DOHH2 (cell line): Measurements from ENCODE around the gene STIM2.

Source experiments
- H3F3A ChIP-seq: fragments of 200-600 bp; sonication (generic), shearing (Covaris generic); 2 replicates; pipeline ENCODE4 v1.6.0; 2016; ENCODE audit warnings: antibody characterized with exemption, mild to moderate bottlenecking; ENCODE audit not compliant: control insufficient read depth, insufficient read depth
- H3K27ac ChIP-seq: fragments of 200-600 bp; sonication (generic); 2 replicates; pipeline ENCODE4 v1.5.1; 2014; ENCODE audit warnings: low read depth, mild to moderate bottlenecking, low read length, moderate library complexity
- H3K27me3 ChIP-seq: fragments of 200-600 bp; sonication (generic); 2 replicates; pipeline ENCODE4 v1.6.1; 2014; ENCODE audit warnings: mild to moderate bottlenecking, low read length, mixed read lengths; ENCODE audit not compliant: control insufficient read depth
- H3K36me3 ChIP-seq: fragments of 200-600 bp; sonication (generic); 2 replicates; pipeline ENCODE4 v1.6.1; 2014; ENCODE audit warnings: mild to moderate bottlenecking, low read length, moderate library complexity, mixed read lengths; ENCODE audit not compliant: control insufficient read depth
- H3K4me1 ChIP-seq: fragments of 200-600 bp; sonication (generic); 2 replicates; pipeline ENCODE4 v1.6.1; 2014; ENCODE audit warnings: mild to moderate bottlenecking, low read length, mixed read lengths; ENCODE audit not compliant: control insufficient read depth
- H3K4me2 ChIP-seq: fragments of 200-600 bp; sonication (generic); 2 replicates; pipeline ENCODE4 v1.6.0; 2014; ENCODE audit warnings: mild to moderate bottlenecking, low read length, moderate library complexity
- H3K4me3 ChIP-seq: fragments of 200-600 bp; sonication (generic); 2 replicates; pipeline ENCODE4 v1.5.1; 2014; ENCODE audit warnings: mild to moderate bottlenecking, low read length, mixed read lengths
- H3K79me2 ChIP-seq: fragments of 200-600 bp; sonication (generic); 2 replicates; pipeline ENCODE4 v1.6.1; 2014; ENCODE audit warnings: mild to moderate bottlenecking, low read length, mixed read lengths; ENCODE audit not compliant: control insufficient read depth
- H3K9me2 ChIP-seq: fragments of 200-600 bp; sonication (generic); replicated peaks from 2 replicates; pipeline ENCODE4 v1.6.1; 2014; ENCODE audit warnings: mild to moderate bottlenecking, low read length, mixed read lengths; ENCODE audit not compliant: control insufficient read depth
- H3K9me3 ChIP-seq: fragments of 200-600 bp; sonication (generic); 2 replicates; pipeline ENCODE4 v1.6.1; 2014; ENCODE audit warnings: antibody characterized with exemption, low read length, mixed read lengths; ENCODE audit not compliant: control insufficient read depth, insufficient read depth
- H4K20me1 ChIP-seq: fragments of 200-600 bp; sonication (generic); 2 replicates; pipeline ENCODE4 v1.6.0; 2014; ENCODE audit warnings: low read depth, mild to moderate bottlenecking, antibody characterized with exemption, low read length, moderate library complexity; ENCODE audit not compliant: control insufficient read depth, insufficient read depth
- EZH2phosphoT487 ChIP-seq: fragments of 200-600 bp; sonication (generic); IDR thresholded peaks from 2 replicates; pipeline ENCODE4 v1.6.1; 2017; ENCODE audit warnings: borderline replicate concordance, mild to moderate bottlenecking, antibody characterized with exemption, low read length, moderate library complexity, mixed read lengths
- TF ChIP-seq, protein P1 (sequence below): fragments of 200-600 bp; sonication (generic); IDR thresholded peaks from one replicate; pipeline ENCODE4 v1.5.1; 2014; ENCODE audit warnings: antibody characterized with exemption, mild to moderate bottlenecking, low read depth, low read length; ENCODE audit not compliant: poor library complexity, severe bottlenecking

Gene STIM2

DNA sequence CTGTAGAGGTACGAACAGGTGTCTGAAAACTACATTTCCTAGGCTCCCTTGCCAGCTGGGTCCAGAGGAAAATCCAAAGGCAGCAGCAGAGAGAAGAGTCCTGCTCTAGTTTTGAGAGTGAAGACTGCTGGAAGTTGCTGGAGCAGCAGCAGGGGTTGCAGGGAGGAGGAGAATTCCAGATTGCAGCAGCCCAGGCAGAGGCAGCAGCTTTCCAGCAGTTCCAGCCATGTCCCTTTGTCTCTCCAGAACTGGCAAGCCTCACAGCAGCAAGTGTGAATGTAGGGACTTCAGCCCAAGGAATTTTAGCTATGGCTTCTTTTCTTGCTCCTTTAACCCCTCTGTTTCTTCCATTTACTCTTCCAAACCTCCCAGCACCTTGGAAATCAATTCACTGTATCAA, 24.1 kb upstream of the STIM2 start:
- TF ChIP-seq, protein P1, sequence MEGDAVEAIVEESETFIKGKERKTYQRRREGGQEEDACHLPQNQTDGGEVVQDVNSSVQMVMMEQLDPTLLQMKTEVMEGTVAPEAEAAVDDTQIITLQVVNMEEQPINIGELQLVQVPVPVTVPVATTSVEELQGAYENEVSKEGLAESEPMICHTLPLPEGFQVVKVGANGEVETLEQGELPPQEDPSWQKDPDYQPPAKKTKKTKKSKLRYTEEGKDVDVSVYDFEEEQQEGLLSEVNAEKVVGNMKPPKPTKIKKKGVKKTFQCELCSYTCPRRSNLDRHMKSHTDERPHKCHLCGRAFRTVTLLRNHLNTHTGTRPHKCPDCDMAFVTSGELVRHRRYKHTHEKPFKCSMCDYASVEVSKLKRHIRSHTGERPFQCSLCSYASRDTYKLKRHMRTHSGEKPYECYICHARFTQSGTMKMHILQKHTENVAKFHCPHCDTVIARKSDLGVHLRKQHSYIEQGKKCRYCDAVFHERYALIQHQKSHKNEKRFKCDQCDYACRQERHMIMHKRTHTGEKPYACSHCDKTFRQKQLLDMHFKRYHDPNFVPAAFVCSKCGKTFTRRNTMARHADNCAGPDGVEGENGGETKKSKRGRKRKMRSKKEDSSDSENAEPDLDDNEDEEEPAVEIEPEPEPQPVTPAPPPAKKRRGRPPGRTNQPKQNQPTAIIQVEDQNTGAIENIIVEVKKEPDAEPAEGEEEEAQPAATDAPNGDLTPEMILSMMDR: no peak
- no peak for TF ChIP-seq EZH2phosphoT487
- Histone ChIP-seq H3K4me3 (no peak overlapping the region), H3K9me3 (no peaks in the 10 kb centered on the region), H3K79me2 (no peaks in the 10 kb centered on the region), H3K4me2 (no peak overlapping the region), H3K4me1 (peaks cover 69% of the 10 kb centered on the region), H3K27me3 (no peaks in the 10 kb centered on the region), H3K36me3 (peaks cover 12% of the 10 kb centered on the region), H3F3A (peaks cover 13% of the 10 kb centered on the region), H3K9me2 (no peaks in the 10 kb centered on the region), H4K20me1 (no peaks in the 10 kb centered on the region), H3K27ac (no peak overlapping the region)

GRCh38 chr4:26837993-26838842, 22.4 kb upstream of the STIM2 start:
- Histone ChIP-seq H3K4me1 (peaks cover 66% of the 10 kb centered on the region), H3K4me2 (peak overlapping the region; percentile 48), H3K4me3 (peak overlapping the region; percentile 41), H3K9me2 (no peaks in the 10 kb centered on the region), H3K79me2 (no peaks in the 10 kb centered on the region), H3K36me3 (peaks cover 4% of the 10 kb centered on the region; the same call in 1 of the 2 replicates), H3K27me3 (no peaks in the 10 kb centered on the region), H4K20me1 (no peaks in the 10 kb centered on the region), H3K27ac (peak overlapping the region; percentile 44), H3K9me3 (no peaks in the 10 kb centered on the region), H3F3A (peaks cover 8% of the 10 kb centered on the region; the same call in 1 of the 2 replicates)
- TF ChIP-seq, protein P1: no peak
- no peak for TF ChIP-seq EZH2phosphoT487

DNA sequence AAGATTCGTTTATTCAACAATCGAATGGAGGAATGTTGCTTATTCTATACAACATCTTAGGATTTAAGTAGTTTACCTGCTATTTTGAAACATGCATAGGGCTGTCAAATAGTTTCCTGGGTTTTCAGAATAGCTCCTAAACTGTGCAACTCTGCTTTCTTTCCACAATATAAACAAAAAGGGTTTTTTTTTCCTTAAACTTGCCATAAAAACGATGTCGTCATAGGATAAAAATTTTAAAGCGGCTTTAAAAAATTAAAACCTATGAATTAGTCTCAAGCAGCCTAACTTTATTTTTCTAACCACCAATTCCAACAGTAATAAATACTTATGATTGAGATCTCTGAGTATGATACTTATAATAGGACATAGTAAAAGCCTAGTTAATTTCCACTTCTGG, 21.6 kb upstream of the STIM2 start:
- Histone ChIP-seq H4K20me1 (no peaks in the 10 kb centered on the region), H3K4me2 (peak overlapping the region; percentile 48), H3K4me1 (peaks cover 59% of the 10 kb centered on the region), H3K9me3 (no peaks in the 10 kb centered on the region), H3K36me3 (0 out of 2 replicates have a peak, but pooled peaks cover 4% of the 10 kb centered on the region), H3F3A (peaks cover 5% of the 10 kb centered on the region; the same call in 1 of the 2 replicates), H3K27ac (peak overlapping the region; percentile 44), H3K79me2 (no peaks in the 10 kb centered on the region), H3K4me3 (peak overlapping the region; percentile 41), H3K9me2 (no peaks in the 10 kb centered on the region), H3K27me3 (no peaks in the 10 kb centered on the region)
- TF ChIP-seq EZH2phosphoT487: no peak

- no peak overlapping the region; the same call in 1 of the 2 replicates for H3K4me2 ChIP-seq
- H3K27ac ChIP-seq: no peak overlapping the region
- H3K36me3 ChIP-seq: 0 out of 2 replicates have a peak, but pooled peaks cover 4% of the 10 kb centered on the region
- no peaks in the 10 kb centered on the region for H3K9me2 ChIP-seq
- no peaks in the 10 kb centered on the region for H3K79me2 ChIP-seq
- no peaks in the 10 kb centered on the region for H3K9me3 ChIP-seq
- peaks cover 59% of the 10 kb centered on the region for H3K4me1 ChIP-seq
- no peaks in the 10 kb centered on the region for H3K27me3 ChIP-seq
- peaks cover 5% of the 10 kb centered on the region; the same call in 1 of the 2 replicates for H3F3A ChIP-seq
- no peaks in the 10 kb centered on the region for H4K20me1 ChIP-seq
- no peak for TF ChIP-seq EZH2phosphoT487
- TF ChIP-seq, protein P1: no peak
- no peak overlapping the region for H3K4me3 ChIP-seq
These were observed 21.1 kb upstream of the STIM2 start for GRCh38 chr4:26839534-26839951.
